GM12801 (cell line): ENCODE measurements around the gene COX4I2.

ENCODE experiments used
- TF ChIP-seq, protein P1 (sequence below): IDR thresholded peaks from one replicate; pipeline ENCODE4 v1.5.1; 2011; ENCODE audit warnings: control low read depth; ENCODE audit not compliant: insufficient read length; ENCODE audit errors: extremely low read depth

The COX4I2 gene

DNA sequence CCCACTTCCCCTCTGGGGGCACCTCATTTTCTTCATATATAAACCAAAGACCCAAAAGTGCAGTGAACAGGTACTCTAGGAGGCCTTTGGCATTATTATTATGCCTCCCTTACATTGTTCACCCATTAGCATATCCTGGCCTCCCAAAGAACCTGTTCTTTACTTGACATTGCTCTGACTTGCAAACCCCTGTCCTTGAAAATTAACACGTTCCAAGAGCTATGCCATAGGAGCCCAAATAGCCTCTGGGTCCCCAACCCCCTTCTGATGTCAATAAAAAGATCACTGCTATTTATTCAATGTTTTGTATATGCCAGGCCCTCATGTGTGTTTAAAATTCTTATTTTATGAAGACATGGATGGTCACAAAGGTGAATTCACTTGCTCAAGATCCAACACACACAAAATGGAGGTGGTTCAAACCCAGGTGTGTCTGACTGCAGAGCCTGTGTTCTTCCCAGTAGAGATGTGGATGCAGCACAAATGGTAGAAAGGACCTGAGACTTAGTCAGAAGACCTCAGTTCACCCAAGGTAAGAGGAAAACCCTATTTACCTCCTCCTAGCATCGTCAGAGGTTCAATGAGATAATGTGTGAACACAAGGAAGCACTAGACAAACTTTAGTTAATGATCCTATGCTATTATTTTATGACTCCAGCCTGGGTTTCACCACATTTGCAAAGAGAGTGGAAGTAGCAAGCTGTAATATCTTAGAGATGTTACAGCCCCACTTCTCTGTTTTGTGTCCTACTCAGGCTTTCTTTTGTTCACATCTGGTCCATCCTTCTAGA is 48.3 kb downstream of the COX4I2 start:
- TF ChIP-seq, protein P1, sequence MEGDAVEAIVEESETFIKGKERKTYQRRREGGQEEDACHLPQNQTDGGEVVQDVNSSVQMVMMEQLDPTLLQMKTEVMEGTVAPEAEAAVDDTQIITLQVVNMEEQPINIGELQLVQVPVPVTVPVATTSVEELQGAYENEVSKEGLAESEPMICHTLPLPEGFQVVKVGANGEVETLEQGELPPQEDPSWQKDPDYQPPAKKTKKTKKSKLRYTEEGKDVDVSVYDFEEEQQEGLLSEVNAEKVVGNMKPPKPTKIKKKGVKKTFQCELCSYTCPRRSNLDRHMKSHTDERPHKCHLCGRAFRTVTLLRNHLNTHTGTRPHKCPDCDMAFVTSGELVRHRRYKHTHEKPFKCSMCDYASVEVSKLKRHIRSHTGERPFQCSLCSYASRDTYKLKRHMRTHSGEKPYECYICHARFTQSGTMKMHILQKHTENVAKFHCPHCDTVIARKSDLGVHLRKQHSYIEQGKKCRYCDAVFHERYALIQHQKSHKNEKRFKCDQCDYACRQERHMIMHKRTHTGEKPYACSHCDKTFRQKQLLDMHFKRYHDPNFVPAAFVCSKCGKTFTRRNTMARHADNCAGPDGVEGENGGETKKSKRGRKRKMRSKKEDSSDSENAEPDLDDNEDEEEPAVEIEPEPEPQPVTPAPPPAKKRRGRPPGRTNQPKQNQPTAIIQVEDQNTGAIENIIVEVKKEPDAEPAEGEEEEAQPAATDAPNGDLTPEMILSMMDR: no peak

DNA sequence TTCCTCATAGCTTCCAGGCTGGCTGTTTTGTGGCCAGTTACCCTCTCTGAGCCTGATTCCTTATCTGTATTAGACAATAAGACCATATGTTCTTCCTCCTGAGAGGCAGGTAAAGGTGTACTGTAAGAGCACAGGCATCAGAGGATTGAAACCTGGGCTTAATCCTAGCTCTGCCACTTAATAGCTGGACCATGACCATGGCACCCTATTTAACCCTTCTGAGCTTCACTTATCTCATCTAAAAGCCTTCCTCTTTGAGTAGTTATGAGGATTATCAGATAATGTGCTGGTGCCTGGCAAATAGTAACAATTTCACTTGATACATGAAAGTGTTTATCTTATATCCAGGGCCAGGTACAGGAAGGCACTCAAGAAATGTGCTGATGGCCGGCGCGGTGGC is 50.1 kb downstream of the COX4I2 start:
- TF ChIP-seq, protein P1: no peak

DNA sequence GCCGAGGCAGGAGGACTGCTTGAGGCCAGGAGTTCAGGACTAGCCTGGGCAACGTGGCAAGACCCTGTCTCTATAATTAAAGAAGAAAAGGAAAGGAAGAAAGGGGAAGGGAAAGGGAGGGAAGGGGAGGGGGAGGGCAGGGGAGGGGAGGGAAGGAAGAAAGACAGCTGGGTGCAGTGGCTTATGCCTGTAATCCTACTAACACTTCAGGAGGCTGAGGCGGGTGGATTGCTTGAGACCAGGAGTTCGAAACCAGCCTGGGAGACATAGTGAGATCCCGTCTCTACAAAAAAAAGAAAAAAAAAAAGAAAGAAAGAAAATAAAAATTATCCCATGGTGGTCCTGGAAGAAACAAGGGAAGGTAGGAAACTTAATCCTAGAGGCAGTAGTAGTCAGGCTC is 51.4 kb downstream of the COX4I2 start:
- TF ChIP-seq, protein P1: no peak

DNA sequence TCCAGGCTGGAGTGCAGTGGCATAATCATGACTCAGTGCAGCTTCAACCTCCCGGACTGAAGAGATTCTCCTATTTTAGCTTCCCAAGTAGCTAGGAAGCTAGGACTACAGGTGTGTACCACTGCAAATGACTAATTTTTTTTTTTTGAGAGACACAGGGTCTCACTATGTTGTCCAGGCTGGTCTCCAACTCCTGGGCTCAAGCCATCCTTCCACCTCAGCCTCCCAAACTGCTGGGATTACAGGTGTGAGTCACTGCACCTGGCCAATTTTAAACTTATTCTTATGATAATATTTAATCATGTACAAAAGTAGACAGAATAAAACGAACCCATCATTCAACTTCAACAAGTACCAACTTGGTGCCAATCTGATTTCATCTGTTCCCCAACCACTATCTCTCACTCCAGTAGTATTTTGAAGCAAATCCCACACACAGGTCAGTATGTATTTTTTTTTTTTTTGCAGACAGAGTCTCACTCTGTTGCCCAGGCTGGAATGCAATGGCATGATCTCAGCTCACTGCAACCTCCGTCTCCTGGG is 52.5 kb downstream of the COX4I2 start:
- TF ChIP-seq, protein P1: no peak

DNA sequence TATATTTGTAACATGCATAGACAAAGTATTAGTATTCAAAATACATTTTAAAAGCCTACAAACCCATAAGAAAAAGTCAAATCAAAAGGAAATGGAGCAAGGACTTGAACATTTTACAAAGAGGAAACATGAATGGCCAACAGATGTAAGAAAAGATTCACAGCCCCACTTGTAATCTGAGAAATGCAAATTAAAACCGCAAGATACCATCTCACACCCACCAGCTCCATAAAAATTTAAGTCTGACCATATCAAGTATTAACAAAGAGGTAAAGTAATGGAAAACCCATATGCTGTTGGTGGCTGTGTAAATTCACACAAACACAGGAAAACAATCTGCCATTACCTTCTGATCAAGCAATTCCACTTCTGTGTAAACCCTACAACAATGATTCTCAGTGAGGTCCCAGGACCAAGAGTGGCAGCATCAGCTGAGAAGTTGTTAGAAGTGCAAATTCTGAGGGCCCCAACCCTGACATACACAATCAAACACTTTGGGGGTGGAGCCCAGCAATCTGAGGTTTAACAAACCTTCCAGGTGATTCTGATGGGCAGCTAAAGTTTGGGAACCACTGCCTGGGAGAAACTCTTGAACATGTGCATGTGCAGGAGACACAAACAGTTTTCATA is 54.0 kb downstream of the COX4I2 start:
- TF ChIP-seq, protein P1: no peak

DNA sequence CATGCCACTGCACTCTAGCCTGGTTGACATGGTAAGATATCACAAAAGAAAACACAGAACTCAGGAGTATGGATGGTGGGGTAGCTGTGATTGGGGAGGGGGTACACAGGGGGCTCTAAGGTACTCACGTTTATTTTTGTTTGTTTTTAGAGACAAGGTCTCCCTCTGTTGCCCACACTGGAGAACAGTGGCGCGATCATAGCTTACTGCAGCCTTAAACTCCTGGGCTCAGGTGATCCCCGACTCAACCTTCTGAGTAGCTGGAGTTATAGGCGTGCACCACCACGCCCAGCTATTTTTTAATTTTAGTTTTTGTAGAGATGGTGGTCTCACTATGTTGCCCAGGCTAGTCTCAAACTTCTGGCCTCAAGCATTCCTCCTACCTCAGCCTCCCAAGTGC is 55.7 kb downstream of the COX4I2 start:
- TF ChIP-seq, protein P1: no peak

DNA sequence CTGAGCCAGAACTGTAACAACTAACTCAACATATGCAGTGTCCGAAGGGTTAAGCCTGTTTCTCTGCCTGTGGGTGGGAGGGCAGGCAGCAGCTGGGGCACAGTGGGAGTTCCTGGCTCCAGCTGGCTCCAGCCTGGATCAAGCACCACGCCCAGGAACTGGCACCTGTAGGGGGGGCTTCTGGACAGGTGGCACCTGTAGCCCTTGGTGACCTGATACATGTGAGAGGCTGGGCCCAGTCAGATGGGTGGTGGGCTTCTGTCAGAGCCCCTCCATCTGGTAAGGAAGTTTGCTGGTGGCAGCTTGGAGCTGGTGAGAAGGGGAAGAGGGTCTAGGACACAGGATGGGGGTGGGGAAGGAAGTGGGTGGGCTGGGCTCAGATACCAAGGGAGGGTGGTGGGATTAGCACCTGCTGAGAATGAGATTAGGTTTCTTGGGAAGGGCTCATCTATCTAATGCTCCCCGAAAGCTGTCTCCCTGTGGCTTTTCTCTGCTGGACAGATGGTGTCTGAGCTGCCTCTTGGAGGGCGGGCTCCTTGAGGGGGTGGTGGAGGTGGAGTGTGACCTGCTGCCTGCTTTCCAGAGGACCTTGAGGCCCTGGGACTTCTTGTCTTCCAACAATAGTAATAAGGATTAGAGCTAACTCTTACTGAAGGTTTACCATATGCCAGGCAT is 56.4 kb downstream of the COX4I2 start:
- TF ChIP-seq, protein P1: no peak
